A673 (cell line): ENCODE measurements around the gene OR2T4. TPM values are rescaled to one million over a fixed set of nuclear protein-coding genes. Genes with fewer than 3 reads are reported as not detected.

Experiments
- BruUV-seq: library from RNA; stranded (reverse); fragments of 400-500 nt; replicated peaks from 2 replicates; lab custom pipeline; 2021; lab: Mats Ljungman, UMichigan
- CTCF ChIA-PET: fragments of 300-600 bp; sonication (Branson Sonifier 250); formaldehyde crosslinking; loops from one replicate; lab custom pipeline; 2022; ENCODE audit warnings: antibody characterized with exemption; lab: Charles Lee
- POLR2A ChIA-PET: fragments of 300-600 bp; sonication (Branson Sonifier 250); formaldehyde crosslinking; loops from one replicate; lab custom pipeline; 2022; ENCODE audit warnings: antibody characterized with exemption; ENCODE audit not compliant: low non-redundant PET; lab: Charles Lee
- DNase-seq: peaks from one replicate; pipeline ENCODE4 v3.0.0-alpha.2; 2015; ENCODE audit warnings: low spot score
- H3K27ac ChIP-seq: fragments of 200-600 bp; sonication (generic); 2 replicates; pipeline ENCODE4 v1.5.1; 2016; ENCODE audit warnings: mixed run types, low read depth, mild to moderate bottlenecking, mixed read lengths, antibody characterized with exemption, low read length; ENCODE audit not compliant: poor library complexity, severe bottlenecking
- H3K27me3 ChIP-seq: fragments of 200-600 bp; sonication (generic); replicated peaks from 2 replicates; pipeline ENCODE4 v1.6.1; 2017; ENCODE audit warnings: mixed run types, low read depth, mild to moderate bottlenecking, mixed read lengths, antibody characterized with exemption, low read length; ENCODE audit not compliant: insufficient read depth, poor library complexity
- H3K36me3 ChIP-seq: fragments of 200-600 bp; sonication (generic); 2 replicates; pipeline ENCODE4 v1.6.1; 2016; ENCODE audit warnings: mixed run types, mild to moderate bottlenecking, mixed read lengths, antibody characterized with exemption, low read length; ENCODE audit not compliant: insufficient read depth, poor library complexity, severe bottlenecking
- H3K4me1 ChIP-seq: fragments of 200-600 bp; sonication (generic); 2 replicates; pipeline ENCODE4 v1.6.1; 2017; ENCODE audit warnings: mixed run types, mild to moderate bottlenecking, mixed read lengths, antibody characterized with exemption, low read length; ENCODE audit not compliant: insufficient read depth, poor library complexity, severe bottlenecking
- H3K4me3 ChIP-seq: fragments of 200-600 bp; sonication (generic); 2 replicates; pipeline ENCODE4 v1.5.1; 2016; ENCODE audit warnings: low read depth, mixed run types, mild to moderate bottlenecking, mixed read lengths, low read length; ENCODE audit not compliant: poor library complexity, severe bottlenecking
- H3K9me3 ChIP-seq: fragments of 200-600 bp; sonication (generic); 2 replicates; pipeline ENCODE4 v1.6.1; 2016; ENCODE audit warnings: mixed run types, low read depth, mild to moderate bottlenecking, mixed read lengths, antibody characterized with exemption, low read length; ENCODE audit not compliant: poor library complexity, severe bottlenecking
- CTCF ChIP-seq: fragments of 300-800, 200-600 bp; sonication (generic); conservative IDR thresholded peaks from 2 replicates; pipeline ENCODE4 v1.5.1; 2017; ENCODE audit warnings: low read depth, mild to moderate bottlenecking, antibody characterized with exemption, low read length, moderate library complexity, mixed read lengths
- EZH2 ChIP-seq: fragments of 200-600 bp; sonication (generic); IDR thresholded peaks from 2 replicates; pipeline ENCODE4 v1.6.1; 2017; ENCODE audit warnings: borderline replicate concordance, low read depth, mild to moderate bottlenecking, mixed read lengths, antibody characterized with exemption, low read length; ENCODE audit not compliant: poor library complexity, severe bottlenecking
- intact Hi-C: fragments of 100-400 bp; cut with micrococcal nuclease; formaldehyde crosslinking; loops from one replicate; pipeline ENCODE4 v1.10.0; 2022; ENCODE audit not compliant: unreplicated experiment
- total RNA-seq: library from RNA; stranded (reverse); gene quantifications from 2 replicates; pipeline ENCODE4 v1.2.3, GENCODE V29; 2021

The OR2T4 gene
- total RNA-seq, 1 experiment from 2014 or later = not detected

GRCh38 chr1:248375446-248375845, 14.0 kb downstream of the OR2T4 start, which contains the start of gene OR2T6:
Gene OR2T6, plus strand, starts transcription at chr1:248375746. Its CDS starts 11,863 bp downstream, at chr1:248387609.
- CTCF ChIA-PET = no interaction called here
- TF ChIP-seq EZH2 = no peak
- TF ChIP-seq CTCF = no peak
- H3K27ac ChIP-seq = no peak within 1 kb of the TSS
- DNase-seq = no peak
- BruUV-seq = no TSS peak
- no peaks in the 10 kb centered on the region for H3K9me3 ChIP-seq
- H3K4me3 ChIP-seq = no peak within 1 kb of the TSS
- no peaks in the 10 kb centered on the region for H3K27me3 ChIP-seq
- intact Hi-C loops = no loop called here
- no peaks in the 10 kb centered on the region for H3K4me1 ChIP-seq
- H3K36me3 ChIP-seq = no peaks in the 10 kb centered on the region
- POLR2A ChIA-PET = no interaction called here

- H3K4me3 ChIP-seq = no peak overlapping the region
- intact Hi-C loops = no loop called here
- H3K36me3 ChIP-seq = no peaks in the 10 kb centered on the region
- H3K4me1 ChIP-seq = no peaks in the 10 kb centered on the region
- no peaks in the 10 kb centered on the region for H3K9me3 ChIP-seq
- DNase-seq = no peak
- no peak for TF ChIP-seq EZH2
- no peak for TF ChIP-seq CTCF
- H3K27me3 ChIP-seq = no peaks in the 10 kb centered on the region
- H3K27ac ChIP-seq = no peak overlapping the region
- ChIA-PET POLR2A (no interaction called here), CTCF (no interaction called here)
- no TSS peak for BruUV-seq
Measured at GRCh38 chr1:248376916-248377315, 15.5 kb downstream of the OR2T4 start.

GRCh38 chr1:248380854-248381253, 19.4 kb downstream of the OR2T4 start:
- TF ChIP-seq CTCF = no peak
- no peak for TF ChIP-seq EZH2
- H3K4me3 ChIP-seq = no peak overlapping the region
- no peaks in the 10 kb centered on the region for H3K27me3 ChIP-seq
- H3K27ac ChIP-seq = no peak overlapping the region
- no peaks in the 10 kb centered on the region for H3K9me3 ChIP-seq
- DNase-seq = no peak
- no peaks in the 10 kb centered on the region for H3K36me3 ChIP-seq
- BruUV-seq = no TSS peak
- intact Hi-C loops = no loop called here
- POLR2A ChIA-PET = no interaction called here
- H3K4me1 ChIP-seq = no peaks in the 10 kb centered on the region
- CTCF ChIA-PET = no interaction called here
